Measurements from ENCODE around the gene KIF1C. TPM values are rescaled to one million over a fixed set of nuclear protein-coding genes. Genes with fewer than 3 reads are reported as not detected.

KIF1C gene
- total RNA-seq, 1 donor = 54.6 TPM

- Histone ChIP-seq H3K4me2 (ENCODE audit: insufficient read depth, low read length) (peak overlapping the region; percentile 86), H3K79me2 (ENCODE audit: insufficient read depth, low read length) (no peaks in the 10 kb centered on the region), H3K4me1 (ENCODE audit: insufficient read depth, low read length) (peaks cover 2% of the 10 kb centered on the region), H3K4me3 (ENCODE audit: insufficient read depth, low read length) (peak overlapping the region; percentile 63), H3K27ac (ENCODE audit: low read depth, low read length) (no peak overlapping the region), H4K20me1 (ENCODE audit: insufficient read depth, low read length) (no peaks in the 10 kb centered on the region), H3K9me3 (ENCODE audit: low read depth, low read length) (no peaks in the 10 kb centered on the region), H3K36me3 (ENCODE audit: insufficient read depth, low read length) (no peaks in the 10 kb centered on the region), H3K27me3 (ENCODE audit: insufficient read depth, low read length) (peaks cover 11% of the 10 kb centered on the region), H2AFZ (ENCODE audit: low read length) (peak overlapping the region; percentile 95)
- TF ChIP-seq, protein P1, sequence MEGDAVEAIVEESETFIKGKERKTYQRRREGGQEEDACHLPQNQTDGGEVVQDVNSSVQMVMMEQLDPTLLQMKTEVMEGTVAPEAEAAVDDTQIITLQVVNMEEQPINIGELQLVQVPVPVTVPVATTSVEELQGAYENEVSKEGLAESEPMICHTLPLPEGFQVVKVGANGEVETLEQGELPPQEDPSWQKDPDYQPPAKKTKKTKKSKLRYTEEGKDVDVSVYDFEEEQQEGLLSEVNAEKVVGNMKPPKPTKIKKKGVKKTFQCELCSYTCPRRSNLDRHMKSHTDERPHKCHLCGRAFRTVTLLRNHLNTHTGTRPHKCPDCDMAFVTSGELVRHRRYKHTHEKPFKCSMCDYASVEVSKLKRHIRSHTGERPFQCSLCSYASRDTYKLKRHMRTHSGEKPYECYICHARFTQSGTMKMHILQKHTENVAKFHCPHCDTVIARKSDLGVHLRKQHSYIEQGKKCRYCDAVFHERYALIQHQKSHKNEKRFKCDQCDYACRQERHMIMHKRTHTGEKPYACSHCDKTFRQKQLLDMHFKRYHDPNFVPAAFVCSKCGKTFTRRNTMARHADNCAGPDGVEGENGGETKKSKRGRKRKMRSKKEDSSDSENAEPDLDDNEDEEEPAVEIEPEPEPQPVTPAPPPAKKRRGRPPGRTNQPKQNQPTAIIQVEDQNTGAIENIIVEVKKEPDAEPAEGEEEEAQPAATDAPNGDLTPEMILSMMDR (IDR thresholded peaks at IDR 0.05; ENCODE audit: extremely low read depth, low read depth, low read length) = peak; percentile 56
- peak; percentile 98 for DNase-seq (ENCODE audit: insufficient read length, low spot score, missing footprints)
These were observed 33.8 kb downstream of the KIF1C start for GRCh38 chr17:5031365-5032082.

DNA sequence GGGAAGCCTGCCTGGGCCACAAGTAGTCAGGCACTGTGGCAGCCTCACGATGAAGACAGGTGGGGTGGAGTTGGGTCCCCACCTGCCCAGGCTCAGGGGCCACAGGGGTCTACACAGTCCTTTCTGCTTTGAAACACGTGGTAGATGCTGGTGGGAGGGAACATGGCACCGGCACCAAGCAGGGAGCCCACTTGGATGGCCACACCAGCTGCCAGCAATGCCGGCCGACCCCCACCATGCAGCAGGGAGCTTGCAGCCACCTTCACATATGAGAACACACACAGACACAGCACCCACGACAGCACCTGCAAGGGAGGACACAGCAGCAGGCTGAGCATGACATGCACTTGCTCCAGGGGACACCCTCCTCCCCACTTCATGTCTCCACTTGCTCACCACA, 35.1 kb downstream of the KIF1C start:
- Histone ChIP-seq H2AFZ (ENCODE audit: low read length) (no peak overlapping the region), H3K36me3 (ENCODE audit: insufficient read depth, low read length) (no peaks in the 10 kb centered on the region)

GRCh38 chr17:5033352-5034015, 35.7 kb downstream of the KIF1C start:
- Histone ChIP-seq H3K4me3 (ENCODE audit: insufficient read depth, low read length) (no peak overlapping the region), H2AFZ (ENCODE audit: low read length) (no peak overlapping the region), H3K4me2 (ENCODE audit: insufficient read depth, low read length) (no peak overlapping the region), H3K27me3 (ENCODE audit: insufficient read depth, low read length) (peaks cover 11% of the 10 kb centered on the region), H3K4me1 (ENCODE audit: insufficient read depth, low read length) (peaks cover 2% of the 10 kb centered on the region), H4K20me1 (ENCODE audit: insufficient read depth, low read length) (no peaks in the 10 kb centered on the region), H3K36me3 (ENCODE audit: insufficient read depth, low read length) (no peaks in the 10 kb centered on the region), H3K79me2 (ENCODE audit: insufficient read depth, low read length) (no peaks in the 10 kb centered on the region), H3K27ac (ENCODE audit: low read depth, low read length) (no peak overlapping the region), H3K9me3 (ENCODE audit: low read depth, low read length) (no peaks in the 10 kb centered on the region)
- TF ChIP-seq, protein P1 (IDR thresholded peaks at IDR 0.05; ENCODE audit: extremely low read depth, low read depth, low read length) = no peak
- DNase-seq (ENCODE audit: insufficient read length, low spot score, missing footprints) = peak; percentile 60

More for the DNA sequence above, 35.1 kb downstream of the KIF1C start:
- no peak overlapping the region for H3K27ac ChIP-seq (ENCODE audit: low read depth, low read length)
- peaks cover 11% of the 10 kb centered on the region for H3K27me3 ChIP-seq (ENCODE audit: insufficient read depth, low read length)
- H3K9me3 ChIP-seq (ENCODE audit: low read depth, low read length) = no peaks in the 10 kb centered on the region
- peaks cover 2% of the 10 kb centered on the region for H3K4me1 ChIP-seq (ENCODE audit: insufficient read depth, low read length)
- H4K20me1 ChIP-seq (ENCODE audit: insufficient read depth, low read length) = no peaks in the 10 kb centered on the region
- TF ChIP-seq, protein P1 (IDR thresholded peaks at IDR 0.05; ENCODE audit: extremely low read depth, low read depth, low read length) = no peak
- no peak for DNase-seq (ENCODE audit: insufficient read length, low spot score, missing footprints)
- H3K4me3 ChIP-seq (ENCODE audit: insufficient read depth, low read length) = no peak overlapping the region
- no peaks in the 10 kb centered on the region for H3K79me2 ChIP-seq (ENCODE audit: insufficient read depth, low read length)
- H3K4me2 ChIP-seq (ENCODE audit: insufficient read depth, low read length) = no peak overlapping the region

DNA sequence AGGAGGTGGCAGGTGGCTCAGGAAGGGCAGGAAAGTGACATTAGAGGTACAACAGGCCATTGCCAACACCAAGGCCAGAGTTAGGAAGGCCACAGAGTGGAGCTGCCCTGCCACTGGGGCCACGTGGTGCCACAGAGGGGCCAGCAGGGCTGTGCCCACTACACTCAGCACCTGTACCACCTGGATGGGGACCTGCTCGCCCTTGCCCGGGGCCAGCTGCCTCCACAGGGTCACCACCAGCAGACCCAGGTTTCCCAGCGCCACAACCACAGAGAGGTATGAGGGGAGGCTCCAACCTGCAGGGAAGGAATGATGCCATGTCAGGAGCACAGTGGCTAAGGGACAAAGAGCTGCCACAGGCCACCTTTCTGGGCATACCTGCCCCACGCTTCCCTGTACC, 36.3 kb downstream of the KIF1C start:
- no peaks in the 10 kb centered on the region for H4K20me1 ChIP-seq (ENCODE audit: insufficient read depth, low read length)
- no peaks in the 10 kb centered on the region for H3K9me3 ChIP-seq (ENCODE audit: low read depth, low read length)
- no peak overlapping the region for H3K4me2 ChIP-seq (ENCODE audit: insufficient read depth, low read length)
- peaks cover 2% of the 10 kb centered on the region for H3K4me1 ChIP-seq (ENCODE audit: insufficient read depth, low read length)
- H3K27ac ChIP-seq (ENCODE audit: low read depth, low read length) = no peak overlapping the region
- DNase-seq (ENCODE audit: insufficient read length, low spot score, missing footprints) = peak; percentile 66
- no peaks in the 10 kb centered on the region for H3K79me2 ChIP-seq (ENCODE audit: insufficient read depth, low read length)
- H2AFZ ChIP-seq (ENCODE audit: low read length) = no peak overlapping the region
- TF ChIP-seq, protein P1 (IDR thresholded peaks at IDR 0.05; ENCODE audit: extremely low read depth, low read depth, low read length) = no peak
- H3K27me3 ChIP-seq (ENCODE audit: insufficient read depth, low read length) = peaks cover 11% of the 10 kb centered on the region
- H3K4me3 ChIP-seq (ENCODE audit: insufficient read depth, low read length) = no peak overlapping the region
- no peaks in the 10 kb centered on the region for H3K36me3 ChIP-seq (ENCODE audit: insufficient read depth, low read length)
